GM18873 (cell line): Measurements from ENCODE around the gene TACR1.
A peak's percentile ranks its signal among the peaks of the same experiment; 100 is the strongest.

Source experiments
- ATAC-seq: cut with Tn5 transposase; IDR thresholded peaks from one replicate; pipeline ENCODE4 v1.9.1; 2021; ENCODE audit warnings: mild to moderate bottlenecking, moderate library complexity, moderate number of reproducible peaks; ENCODE audit not compliant: unreplicated experiment, low FRiP score

TACR1 gene

DNA sequence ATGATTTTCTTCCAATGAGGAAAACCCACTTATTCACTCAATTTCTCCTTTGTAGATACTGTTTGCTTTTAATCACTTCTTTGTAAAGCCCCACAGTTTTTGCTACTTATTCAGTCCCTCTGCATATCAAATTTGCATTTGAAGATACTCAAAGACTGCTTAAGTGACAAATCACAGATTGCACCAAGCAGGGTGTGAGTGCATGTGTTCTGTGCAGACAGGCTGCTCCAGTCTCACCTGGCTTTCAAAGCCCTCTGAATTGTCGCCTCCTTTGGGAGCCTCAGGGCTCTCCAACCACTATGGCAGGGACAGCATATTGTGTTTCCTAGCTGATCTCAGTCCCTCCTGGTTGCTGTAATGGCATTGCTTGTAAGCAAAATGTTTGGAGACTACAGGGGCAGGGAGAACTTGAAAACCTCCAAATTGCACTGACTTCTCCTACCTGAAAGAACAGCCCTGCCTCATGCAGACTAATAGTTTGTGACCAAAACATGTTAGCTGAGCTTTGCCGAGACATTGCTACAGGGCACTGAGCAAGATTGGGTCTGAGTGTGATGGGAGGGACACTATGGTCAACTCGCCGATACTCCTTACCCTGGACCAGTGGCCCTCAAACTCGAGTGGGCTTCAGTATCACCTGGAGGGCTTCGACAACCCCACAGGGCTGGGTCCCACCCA lies 144.0 kb downstream of the TACR1 start:
- ATAC-seq = no peak

DNA sequence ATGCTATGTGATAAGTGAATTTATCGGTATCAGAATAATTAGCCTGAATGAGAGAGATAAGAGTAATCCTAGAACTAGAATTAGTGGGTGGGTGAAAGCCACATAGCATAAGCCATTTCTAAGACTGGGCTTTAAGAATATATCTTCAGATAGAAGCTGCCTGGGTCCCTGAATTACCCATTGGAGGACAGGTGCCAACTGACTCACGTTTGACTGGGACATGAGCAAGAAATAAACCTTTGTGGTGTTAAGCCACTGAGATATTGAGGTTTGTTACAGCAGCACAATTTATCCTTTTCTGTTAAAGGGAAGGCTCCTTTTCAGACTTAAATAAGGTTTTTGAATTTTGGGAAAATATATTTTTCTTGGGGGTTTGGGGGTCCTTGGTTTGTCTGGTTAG lies 145.0 kb downstream of the TACR1 start:
- no peak for ATAC-seq

DNA sequence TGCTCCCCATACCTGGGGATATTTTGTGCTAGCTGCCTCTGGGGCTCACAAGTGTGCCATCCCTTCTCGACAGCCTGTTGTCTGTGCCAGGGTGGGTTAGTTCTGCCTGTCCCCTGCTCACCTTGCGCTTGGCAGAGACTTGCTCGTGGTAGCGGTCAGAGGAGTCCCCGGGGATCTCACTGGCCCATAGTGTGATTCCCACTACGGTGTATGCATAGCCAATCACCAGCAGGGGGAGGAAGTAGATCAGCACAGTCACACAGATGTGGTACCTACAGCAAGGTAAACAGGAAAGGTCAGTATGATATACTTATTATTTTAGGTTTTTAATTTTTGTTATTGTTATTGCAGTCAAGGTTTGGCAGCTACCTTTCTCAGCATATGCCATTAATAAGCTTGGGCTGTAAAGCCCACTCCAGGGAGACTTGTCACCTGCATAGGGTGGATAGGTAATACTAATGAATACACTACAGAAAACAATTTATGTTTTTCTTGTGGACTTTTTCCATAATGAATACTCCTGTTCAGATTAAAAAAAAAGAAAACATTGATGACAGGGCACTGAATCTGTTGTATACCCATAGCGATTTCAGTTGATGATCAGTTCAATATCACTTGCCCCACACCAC lies 145.7 kb downstream of the TACR1 start:
- ATAC-seq = peak; percentile 68

DNA sequence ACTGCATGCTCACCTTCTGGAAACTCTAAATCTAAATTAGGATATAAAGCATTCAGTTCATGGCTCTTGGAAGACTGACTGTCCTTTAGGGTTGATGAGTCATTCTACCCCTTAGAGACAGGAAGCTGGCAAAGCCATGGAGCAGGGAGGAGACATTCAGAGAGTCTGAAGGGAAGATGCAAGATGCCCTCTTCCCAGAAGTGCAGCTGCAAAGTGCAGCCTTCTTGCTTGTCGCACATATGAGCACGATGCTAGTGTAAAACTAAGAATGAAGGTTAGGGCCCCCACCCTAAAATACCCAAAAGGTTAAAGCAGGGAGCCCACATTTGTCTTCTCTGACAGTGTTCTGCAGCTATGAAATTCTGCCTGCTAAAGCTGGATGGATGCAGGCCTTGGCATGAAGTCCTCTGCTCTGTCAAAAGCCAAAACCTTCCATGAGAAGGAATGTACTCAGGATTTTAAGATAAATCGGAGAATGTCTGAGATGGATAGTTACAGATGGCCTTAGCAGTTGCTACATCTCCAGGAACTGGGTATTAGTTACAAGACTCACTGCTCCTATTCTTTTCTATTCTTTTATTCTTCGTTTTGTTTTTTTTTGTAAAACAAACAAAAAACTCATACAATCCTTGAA lies 151.2 kb downstream of the TACR1 start:
- ATAC-seq = no peak

DNA sequence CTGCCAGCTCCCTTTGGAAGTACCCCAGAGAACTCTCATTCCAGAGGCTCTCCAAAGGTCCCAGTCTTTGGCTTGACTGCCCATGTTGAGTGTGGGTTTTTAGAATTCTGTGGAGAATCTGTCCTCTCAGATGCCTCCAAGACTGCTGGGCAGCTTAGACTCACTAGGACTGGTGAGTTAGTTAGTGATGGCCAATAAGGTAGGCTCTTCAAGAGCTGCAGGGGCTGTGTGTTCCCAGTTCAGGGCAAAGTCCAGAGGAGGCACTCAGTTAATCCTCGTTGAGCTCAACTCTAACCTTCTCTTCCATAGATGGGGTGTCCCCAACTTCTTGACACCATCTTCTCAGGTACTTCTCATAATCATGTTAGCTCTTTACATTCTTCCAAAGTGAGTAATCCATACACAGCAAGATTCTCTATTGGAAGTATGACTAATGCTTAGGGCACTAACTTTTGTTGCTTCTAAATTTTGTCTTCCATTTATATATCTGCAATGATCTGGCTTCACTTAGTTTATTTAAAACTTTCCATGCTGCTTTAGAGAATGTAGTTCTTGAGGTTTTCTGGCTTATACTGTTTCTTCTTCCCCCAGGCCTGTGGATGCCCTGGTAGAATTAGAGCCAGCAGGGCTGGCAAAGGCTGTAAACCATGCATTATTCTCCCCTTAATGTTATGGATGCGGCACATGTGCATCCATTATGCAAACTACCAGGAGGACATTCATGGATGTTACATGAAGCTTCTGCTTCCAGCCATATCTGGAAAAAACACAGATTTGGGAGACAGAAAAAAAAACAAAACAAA lies 151.9 kb downstream of the TACR1 start:
- no peak for ATAC-seq

DNA sequence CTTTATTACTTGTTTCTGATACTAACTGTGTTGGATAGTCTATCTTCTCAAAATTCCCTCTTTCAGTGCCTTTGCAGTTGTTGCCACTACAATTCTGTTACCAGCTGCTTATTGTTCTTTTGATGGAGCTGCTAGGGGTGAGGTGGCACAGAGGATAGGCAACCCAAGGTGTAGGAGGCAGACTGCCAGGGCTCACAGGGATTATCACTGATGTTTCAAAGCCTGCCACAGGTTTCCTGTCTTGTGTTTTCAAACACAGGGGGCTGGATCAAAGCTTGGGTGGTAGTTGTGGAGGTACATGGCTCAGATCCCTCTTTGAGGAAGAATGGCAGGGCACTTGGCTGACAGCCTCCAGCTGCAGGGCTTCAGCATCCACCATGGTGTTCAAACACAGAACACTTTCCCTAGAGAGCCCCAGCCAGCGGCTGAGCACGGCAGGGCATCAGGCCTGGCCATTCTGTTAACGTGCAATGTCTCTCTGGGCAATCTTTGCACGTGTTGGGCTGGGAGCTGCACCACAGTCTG lies 153.7 kb downstream of the TACR1 start:
- no peak for ATAC-seq

DNA sequence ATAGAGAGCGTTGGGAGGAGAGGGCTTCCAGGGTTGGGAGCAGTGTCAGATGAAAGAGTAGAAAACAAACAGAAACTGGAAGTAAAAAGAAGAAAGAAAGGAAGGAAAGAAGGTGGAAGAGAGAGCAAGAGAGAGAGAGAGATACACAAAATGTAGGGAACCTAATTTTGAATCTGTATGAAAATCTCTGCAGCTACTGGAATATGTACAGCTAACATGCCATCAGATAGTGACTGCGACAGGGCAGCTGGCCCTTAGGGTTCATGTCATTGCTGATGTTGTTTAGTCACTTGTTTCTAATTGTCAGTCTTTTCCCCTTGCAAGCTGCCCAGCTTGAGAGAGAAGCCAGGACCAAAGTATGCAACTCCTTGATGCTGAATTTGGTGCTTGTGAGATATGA lies 155.0 kb downstream of the TACR1 start:
- ATAC-seq = no peak

DNA sequence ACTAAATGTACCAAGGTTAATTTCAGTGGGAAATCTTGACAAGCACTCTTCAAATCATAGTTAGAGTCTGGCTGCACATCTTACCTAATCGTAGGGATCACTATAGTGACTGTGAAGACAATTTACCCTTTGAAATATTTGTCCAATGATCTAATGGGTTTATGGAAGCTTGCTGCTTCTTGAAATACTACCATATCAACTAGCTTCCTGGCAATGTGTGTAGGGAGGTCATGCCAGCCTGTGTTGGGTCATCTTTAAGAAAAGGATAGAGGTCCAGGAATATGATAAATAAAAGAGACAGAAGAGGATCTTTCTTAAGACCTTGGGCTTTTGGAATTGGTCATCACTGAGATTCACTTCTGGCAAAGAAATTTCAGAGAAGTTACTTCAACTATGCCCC lies 156.5 kb downstream of the TACR1 start:
- ATAC-seq = no peak

DNA sequence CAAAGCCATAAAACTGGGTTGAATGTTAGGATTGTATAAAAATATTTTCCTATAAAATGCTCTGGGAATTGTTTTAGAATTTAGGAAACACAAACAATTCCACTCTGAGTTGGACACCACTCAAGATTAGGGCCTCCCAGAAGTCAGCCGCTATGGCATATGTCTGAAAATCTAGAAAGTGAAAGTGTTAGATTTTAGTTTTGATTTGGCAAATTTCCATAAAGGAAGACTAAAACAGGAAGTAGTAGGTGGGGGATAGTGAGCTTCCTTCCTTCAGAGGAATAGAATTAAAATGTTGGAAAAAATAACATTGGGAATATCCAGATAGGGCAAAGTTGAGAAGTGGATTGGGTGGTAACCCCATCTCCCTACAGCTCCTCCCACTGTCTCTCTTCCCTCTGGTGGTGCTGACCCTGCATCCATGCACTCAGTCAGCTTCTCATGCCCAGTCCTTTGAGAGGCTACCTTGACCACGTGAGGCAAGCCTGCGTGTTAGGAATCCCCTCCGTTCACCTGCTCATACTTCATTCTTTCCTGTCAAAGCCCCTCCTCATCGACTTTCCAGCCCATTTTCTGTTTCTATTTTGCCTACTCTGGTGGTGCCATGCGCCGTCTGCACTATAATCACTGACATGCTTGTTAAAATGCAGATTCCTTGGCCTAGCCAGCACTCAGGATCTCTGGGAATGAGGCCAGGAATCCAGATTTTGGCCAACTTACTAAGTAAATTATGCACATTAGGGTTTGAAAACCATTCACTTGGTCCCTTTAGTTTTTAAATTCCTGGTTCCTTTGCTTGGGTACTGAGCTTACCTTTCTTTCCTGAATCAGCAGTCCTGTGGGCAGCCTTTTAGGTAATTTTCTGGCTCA lies 157.4 kb downstream of the TACR1 start:
- no peak for ATAC-seq

DNA sequence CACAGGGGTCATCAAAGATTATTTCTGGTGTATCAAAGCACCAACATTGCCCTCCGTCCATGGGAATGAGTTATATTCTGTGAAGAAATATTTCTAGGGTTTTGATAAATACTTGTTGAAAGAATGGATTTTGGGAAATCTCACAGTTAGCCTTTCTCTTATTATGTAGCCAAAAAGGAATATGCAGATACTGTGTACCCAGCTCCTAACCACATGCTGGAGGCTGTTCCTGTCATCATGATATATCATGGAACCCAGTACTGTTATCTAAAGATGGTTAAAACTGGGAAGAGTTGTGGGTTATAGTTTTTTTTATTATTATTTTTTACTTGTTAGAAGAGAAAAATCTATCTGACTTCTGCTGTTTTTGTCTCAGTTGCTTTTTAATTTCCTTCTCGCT lies 158.1 kb downstream of the TACR1 start:
- ATAC-seq = no peak

DNA sequence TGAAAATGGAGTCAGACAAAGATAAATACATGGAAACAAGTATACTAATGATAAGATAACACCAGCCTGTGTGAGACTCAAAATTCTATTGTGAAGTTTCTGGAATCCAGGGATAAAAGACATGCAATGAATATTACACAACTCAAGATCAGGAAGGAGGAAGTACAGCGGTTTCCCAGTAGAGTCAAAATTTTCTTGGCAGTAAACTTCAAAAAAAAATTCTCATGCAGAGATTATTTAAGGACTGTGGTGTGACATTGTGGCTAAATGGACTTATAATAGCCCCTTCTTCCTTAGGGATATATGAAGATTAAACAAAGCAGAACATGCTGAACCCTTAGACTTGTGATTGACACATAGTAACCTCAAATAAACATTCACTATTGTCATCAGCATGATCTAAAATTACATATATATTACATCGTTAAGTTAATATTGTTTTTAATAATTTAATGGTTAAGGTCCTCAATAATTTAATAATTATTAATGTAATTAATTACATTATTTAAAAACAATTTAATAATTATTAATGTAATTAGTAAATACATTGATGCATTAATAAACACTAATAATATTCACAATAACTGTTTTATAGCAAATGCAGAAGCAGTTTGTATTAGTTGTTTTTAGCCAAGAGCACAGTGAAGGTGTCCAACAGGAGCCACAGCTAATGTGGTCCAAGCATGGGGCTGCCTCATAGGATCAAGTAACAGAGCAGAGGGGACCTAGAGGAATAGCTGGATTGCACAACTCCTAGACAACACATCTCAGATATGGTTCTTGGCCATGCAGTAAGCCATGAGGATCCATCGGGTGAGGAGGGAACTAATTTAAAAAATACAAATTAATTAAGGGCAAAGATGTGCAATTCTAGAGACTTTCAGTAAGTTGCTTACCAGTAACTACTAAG lies 163.6 kb downstream of the TACR1 start:
- no peak for ATAC-seq

DNA sequence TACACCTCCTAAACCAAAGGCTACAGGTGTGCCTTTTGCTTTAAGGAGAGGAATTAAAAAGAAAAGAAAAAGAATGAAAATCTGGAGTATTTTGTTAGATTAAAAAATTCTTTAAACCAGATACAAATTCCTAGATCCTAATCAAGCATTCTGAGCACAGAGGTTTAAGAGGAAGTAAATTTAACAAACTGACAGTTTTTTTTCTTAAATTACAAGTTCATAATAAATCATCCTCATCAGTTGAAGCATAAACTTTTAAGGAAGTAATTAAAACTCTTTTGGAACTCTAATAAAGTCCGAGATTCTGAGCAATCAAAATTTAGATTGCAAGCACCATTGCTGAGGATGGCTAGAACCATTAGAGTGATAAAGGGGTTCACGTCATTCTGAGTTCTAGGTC lies 165.8 kb downstream of the TACR1 start:
- ATAC-seq = no peak

DNA sequence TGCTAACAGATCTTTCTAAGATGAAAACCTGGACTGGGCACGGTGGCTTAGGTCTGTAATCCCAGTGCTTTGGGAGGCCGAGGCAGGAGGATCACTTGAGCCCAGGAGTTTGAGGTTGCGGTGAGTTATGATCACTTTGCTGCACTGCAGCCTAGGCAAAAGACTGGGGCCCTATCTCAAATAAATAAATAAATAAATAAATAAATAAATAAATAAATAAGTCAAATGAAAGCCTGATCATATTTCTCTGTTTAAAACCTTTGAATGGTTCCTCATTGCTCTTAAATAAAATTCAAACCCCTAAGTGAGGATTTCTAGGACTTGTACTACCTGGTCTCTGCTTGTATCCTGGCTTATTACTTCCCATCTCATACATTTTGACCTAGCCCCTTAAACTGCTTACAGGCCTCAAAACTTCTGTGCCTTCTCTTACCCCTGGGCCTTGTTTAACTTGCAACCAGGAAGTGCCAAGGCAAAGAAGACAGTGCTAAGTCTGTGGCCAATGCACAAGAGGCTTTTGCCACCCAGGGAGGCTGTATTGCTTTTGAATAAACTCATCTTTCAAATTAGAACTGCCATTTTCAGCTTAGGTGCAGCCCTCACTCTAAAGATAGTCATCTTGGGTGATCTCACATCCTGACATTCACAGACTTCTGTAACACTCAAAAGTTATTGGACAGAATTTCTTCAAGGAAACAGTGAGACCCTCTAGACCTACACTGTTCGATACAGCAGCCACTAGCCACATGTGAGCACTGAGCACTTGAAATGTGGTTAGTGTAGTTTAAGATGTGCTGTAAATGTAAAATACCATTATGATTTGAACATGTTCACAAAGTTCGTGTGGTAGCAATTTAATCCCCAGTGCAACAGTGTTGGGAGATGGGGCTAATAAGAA lies 167.2 kb downstream of the TACR1 start:
- ATAC-seq = no peak

DNA sequence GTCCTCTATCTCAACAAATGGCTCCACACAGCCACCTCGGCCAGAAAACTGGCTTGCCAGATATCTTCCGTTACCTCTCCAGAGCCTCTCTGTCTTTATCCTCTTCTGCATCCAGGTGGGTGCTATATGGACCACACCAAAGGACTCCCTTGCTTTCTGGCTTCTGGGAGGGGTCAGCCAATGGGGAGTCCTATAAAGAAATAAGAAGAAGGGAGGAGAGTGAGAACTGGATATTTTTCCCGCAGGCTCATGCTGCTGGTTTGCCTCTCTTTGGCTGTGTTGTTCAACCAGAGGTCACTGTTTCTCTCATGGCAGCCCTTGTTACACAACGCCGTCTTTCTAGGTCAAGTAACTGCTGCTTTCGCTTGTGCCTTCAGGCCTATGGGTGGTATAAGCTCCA lies 168.1 kb downstream of the TACR1 start:
- no peak for ATAC-seq

DNA sequence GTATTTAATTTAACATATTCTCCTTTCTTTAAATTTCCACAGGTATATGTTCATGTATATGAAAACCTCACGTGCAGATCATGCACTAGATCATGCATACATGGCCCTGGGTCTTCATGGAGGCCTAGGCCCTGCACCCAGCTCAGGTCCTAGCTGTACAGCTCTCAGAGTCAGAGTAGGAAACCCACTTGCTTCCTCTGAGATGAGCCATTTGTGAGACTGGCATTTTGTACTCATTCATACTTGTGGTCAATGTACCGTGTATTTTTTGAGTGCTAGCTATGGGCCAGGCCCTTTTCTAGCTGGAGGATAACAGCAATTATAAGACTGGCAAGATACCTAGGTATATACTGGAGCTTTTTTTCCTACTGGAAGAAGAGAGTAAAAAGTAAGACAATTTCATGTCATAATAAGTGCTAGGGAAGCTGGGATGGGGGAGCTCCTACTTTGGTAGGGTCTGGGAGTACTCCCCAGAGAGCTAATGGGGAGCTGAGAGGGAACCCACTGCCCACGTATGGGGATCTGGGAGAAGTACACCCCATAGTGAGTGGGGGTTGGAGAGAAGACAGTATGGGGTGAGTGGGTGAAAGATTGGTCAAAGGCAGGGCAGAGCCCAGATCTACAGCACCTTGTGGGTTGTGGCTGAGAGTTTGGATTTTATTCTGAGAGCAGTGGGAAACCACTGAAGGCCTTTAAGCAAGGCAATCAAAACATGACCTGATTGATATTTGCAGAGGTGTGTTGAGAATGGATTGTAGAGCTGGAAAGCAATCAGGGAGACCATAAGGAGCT lies 168.9 kb downstream of the TACR1 start:
- no peak for ATAC-seq

DNA sequence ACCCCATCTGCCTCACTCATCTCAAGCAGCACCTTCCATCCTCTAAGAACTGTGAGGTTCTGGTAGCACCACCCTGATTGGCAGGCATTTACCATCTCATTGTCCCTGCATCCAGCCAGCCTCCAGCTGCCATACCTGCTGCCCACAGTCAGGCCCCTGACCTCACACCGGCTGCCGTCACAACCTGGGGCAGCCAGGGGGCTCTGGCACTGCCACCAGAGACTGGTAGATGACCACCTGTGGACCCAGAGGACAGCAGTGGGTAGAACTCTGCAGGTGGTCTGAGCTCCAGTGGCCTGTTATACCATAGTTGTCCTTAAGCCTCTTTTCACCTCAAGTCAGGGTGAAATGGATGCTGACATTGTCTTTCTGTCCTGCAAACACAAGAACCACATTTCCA lies 171.4 kb downstream of the TACR1 start:
- no peak for ATAC-seq

DNA sequence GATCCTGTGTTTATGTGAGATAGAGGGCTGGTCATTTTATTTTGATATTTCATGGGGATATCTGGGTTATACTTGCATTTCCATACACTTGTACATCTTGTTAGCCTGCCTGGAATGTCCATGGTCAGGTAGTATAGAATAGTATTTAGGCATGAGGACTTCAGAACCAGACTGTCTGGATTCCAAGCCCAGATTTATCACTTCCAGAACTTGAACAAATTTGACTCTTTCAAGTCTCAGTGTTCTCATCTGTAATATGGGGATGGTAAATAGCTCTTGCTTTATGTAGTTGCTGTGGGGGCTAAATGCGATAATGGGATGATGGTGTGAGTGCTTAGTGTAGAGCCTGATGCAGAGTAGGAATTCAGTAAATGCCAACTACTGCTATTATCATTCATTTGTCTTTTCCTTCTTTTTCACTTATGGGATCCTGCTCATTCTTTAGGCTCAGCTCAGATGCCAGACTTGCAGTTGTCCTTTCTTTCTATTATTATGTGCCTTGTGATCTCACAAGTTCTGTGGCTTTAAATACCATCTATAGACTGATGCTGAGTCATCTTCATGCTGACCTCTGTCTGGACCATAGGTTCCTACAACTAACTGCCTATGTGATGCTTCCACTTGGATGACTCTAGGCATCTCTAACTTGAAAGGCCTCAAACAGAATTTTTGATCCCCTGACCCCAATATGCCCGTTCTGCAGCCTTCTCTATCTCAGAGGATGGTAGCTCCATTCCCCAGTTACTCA lies 173.5 kb downstream of the TACR1 start:
- ATAC-seq = no peak
